ENCODE data around the gene WBP2. TPM values are rescaled to one million over a fixed set of nuclear protein-coding genes. Genes with fewer than 3 reads are reported as not detected.

The WBP2 gene
- polyA plus RNA-seq, 1 donor from 2014 or later: 21.7 TPM

DNA sequence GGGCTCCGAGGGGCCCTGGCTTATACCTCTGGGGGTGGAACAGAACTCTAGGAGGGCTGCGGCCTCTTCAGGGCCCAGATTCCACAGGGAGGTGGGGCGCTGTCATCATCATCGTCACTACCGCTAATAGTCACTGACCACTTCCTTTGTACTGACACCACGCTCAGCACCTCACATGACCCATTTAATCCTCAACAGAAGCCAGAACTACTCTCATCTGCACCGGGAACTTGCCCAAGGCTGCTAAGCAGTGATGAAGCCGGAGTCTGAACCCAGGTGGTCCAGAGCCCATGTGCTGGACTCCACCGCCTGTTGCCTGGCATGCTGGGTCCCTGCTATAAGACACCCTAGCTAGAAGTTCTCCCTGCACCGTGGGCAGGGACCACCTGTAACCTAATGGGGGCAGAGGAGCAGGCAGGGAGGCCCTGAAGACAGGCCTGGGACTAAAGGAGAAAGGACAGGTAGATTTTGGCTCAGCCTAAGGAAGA is 22.9 kb downstream of the WBP2 start:
- no peaks in the 10 kb centered on the region for H3K79me2 ChIP-seq (replicated peaks; ENCODE audit: insufficient read depth, low read length)
- no peaks in the 10 kb centered on the region for H3K9me2 ChIP-seq (ENCODE audit: insufficient read depth, low read length)
- no peak overlapping the region for H3K27ac ChIP-seq (ENCODE audit: low read length)
- H3K4me3 ChIP-seq (ENCODE audit: low read length): no peak overlapping the region
- no peaks in the 10 kb centered on the region for H3F3A ChIP-seq (ENCODE audit: insufficient read depth, low read length, poor library complexity, severe bottlenecking)
- H2AFZ ChIP-seq (ENCODE audit: low read depth, low read length): no peak overlapping the region
- H4K20me1 ChIP-seq (ENCODE audit: insufficient read depth): no peaks in the 10 kb centered on the region
- H3K9me3 ChIP-seq (ENCODE audit: low read length): no peaks in the 10 kb centered on the region
- TF ChIP-seq SMC3 (conservative IDR thresholded peaks at IDR 0.05; ENCODE audit: poor library complexity) (no peak), MXI1 (conservative IDR thresholded peaks at IDR 0.05; ENCODE audit: poor library complexity, severe bottlenecking) (no peak)
- H3K9ac ChIP-seq (ENCODE audit: low read length): no peak overlapping the region
- no peaks in the 10 kb centered on the region for H3K27me3 ChIP-seq (ENCODE audit: insufficient read depth, low read depth, low read length)
- H3K4me2 ChIP-seq (ENCODE audit: low read length): no peak overlapping the region
- H3K36me3 ChIP-seq (ENCODE audit: insufficient read depth, low read length): no peaks in the 10 kb centered on the region

DNA sequence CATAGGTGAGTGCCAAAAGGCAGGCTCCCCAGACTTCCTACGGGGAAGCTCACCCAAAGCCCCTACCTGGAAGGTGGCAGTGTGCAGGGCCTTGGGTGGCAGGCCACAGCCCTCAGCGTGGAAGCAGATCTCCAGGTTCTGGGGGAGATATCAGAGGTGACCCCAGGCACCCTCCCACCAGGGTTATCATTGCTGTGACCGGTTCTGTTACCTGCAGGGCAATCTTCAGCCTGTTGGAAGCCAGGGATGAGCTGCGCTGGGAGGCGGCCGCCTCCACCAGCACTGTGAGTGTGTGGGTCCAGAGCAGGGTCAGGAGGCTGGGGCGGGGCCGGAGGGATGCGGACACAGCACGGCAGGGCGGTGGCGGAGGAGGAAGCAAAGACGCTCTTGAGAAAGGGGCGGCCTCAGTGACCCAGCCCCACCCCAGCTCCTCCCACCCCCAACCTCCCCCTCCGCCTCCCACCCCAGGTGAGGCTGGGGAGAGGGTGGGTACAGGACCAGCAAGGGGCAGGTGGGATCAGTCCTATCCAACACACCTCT is 24.0 kb downstream of the WBP2 start:
- no peak overlapping the region for H2AFZ ChIP-seq (ENCODE audit: low read depth, low read length)
- H4K20me1 ChIP-seq (ENCODE audit: insufficient read depth): no peaks in the 10 kb centered on the region
- TF ChIP-seq, protein P1, sequence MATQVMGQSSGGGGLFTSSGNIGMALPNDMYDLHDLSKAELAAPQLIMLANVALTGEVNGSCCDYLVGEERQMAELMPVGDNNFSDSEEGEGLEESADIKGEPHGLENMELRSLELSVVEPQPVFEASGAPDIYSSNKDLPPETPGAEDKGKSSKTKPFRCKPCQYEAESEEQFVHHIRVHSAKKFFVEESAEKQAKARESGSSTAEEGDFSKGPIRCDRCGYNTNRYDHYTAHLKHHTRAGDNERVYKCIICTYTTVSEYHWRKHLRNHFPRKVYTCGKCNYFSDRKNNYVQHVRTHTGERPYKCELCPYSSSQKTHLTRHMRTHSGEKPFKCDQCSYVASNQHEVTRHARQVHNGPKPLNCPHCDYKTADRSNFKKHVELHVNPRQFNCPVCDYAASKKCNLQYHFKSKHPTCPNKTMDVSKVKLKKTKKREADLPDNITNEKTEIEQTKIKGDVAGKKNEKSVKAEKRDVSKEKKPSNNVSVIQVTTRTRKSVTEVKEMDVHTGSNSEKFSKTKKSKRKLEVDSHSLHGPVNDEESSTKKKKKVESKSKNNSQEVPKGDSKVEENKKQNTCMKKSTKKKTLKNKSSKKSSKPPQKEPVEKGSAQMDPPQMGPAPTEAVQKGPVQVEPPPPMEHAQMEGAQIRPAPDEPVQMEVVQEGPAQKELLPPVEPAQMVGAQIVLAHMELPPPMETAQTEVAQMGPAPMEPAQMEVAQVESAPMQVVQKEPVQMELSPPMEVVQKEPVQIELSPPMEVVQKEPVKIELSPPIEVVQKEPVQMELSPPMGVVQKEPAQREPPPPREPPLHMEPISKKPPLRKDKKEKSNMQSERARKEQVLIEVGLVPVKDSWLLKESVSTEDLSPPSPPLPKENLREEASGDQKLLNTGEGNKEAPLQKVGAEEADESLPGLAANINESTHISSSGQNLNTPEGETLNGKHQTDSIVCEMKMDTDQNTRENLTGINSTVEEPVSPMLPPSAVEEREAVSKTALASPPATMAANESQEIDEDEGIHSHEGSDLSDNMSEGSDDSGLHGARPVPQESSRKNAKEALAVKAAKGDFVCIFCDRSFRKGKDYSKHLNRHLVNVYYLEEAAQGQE (IDR thresholded peaks at IDR 0.05; ENCODE audit: borderline replicate concordance): no peak
- TF ChIP-seq CTCF (IDR thresholded peaks at IDR 0.05; ENCODE audit: poor library complexity, severe bottlenecking) (no peak), MXI1 (conservative IDR thresholded peaks at IDR 0.05; ENCODE audit: poor library complexity, severe bottlenecking) (no peak), EP300 (conservative IDR thresholded peaks at IDR 0.05; ENCODE audit: poor library complexity, severe bottlenecking) (no peak), RAD21 (conservative IDR thresholded peaks at IDR 0.05) (no peak), TAF1 (IDR thresholded peaks at IDR 0.05; ENCODE audit: low read depth) (no peak)
- H3F3A ChIP-seq (ENCODE audit: insufficient read depth, low read length, poor library complexity, severe bottlenecking): no peaks in the 10 kb centered on the region
- no peaks in the 10 kb centered on the region for H3K9me2 ChIP-seq (ENCODE audit: insufficient read depth, low read length)
- no peak overlapping the region for H3K4me3 ChIP-seq (ENCODE audit: low read length)
- no peaks in the 10 kb centered on the region for H3K36me3 ChIP-seq (ENCODE audit: insufficient read depth, low read length)
- H3K9me3 ChIP-seq (ENCODE audit: low read length): no peaks in the 10 kb centered on the region
- H3K4me2 ChIP-seq (ENCODE audit: low read length): no peak overlapping the region
- no peaks in the 10 kb centered on the region for H3K79me2 ChIP-seq (replicated peaks; ENCODE audit: insufficient read depth, low read length)
- no peak overlapping the region for H3K9ac ChIP-seq (ENCODE audit: low read length)
- H3K27me3 ChIP-seq (ENCODE audit: insufficient read depth, low read depth, low read length): no peaks in the 10 kb centered on the region
- no peak overlapping the region for H3K27ac ChIP-seq (ENCODE audit: low read length)
